Measurements from ENCODE around the gene KRT4. TPM values are rescaled to one million over a fixed set of nuclear protein-coding genes. Genes with fewer than 3 reads are reported as not detected.

KRT4 gene
- total and polyA plus RNA-seq, 2 experiments from 2014 or later = not detected

GRCh38 chr12:52765702-52766101 is 48.2 kb downstream of the KRT4 start:
- Mint-ChIP-seq H3K36me3 (ENCODE audit: low read depth) (peaks cover 5% of the 10 kb centered on the region), H3K4me3 (no peak overlapping the region), H3K27ac (no peak overlapping the region), H3K4me1 (no peaks in the 10 kb centered on the region), H3K9me3 (peaks cover 20% of the 10 kb centered on the region), H3K27me3 (ENCODE audit: insufficient read depth, low read depth, poor library complexity) (peaks cover 6% of the 10 kb centered on the region)
- Histone ChIP-seq H3K27ac (ENCODE audit: low read depth) (no peak overlapping the region), H3K4me3 (no peak overlapping the region), H3F3A (replicated peaks; ENCODE audit: low read depth) (no peaks in the 10 kb centered on the region), H2AFZ (no peak overlapping the region), H3K9me2 (ENCODE audit: insufficient read depth) (0 out of 2 replicates have a peak, but pooled peaks cover 6% of the 10 kb centered on the region), H3K36me3 (ENCODE audit: insufficient read depth) (no peaks in the 10 kb centered on the region; the same call in 1 of the 2 replicates), H3K27me3 (ENCODE audit: insufficient read depth) (no peaks in the 10 kb centered on the region), H3K4me1 (ENCODE audit: insufficient read depth) (no peaks in the 10 kb centered on the region), H3K79me2 (replicated peaks; ENCODE audit: insufficient read depth) (no peaks in the 10 kb centered on the region), H4K20me1 (replicated peaks; ENCODE audit: insufficient read depth) (no peaks in the 10 kb centered on the region), H3K4me2 (no peak overlapping the region)
- ATAC-seq (no peak), DNase-seq (ENCODE audit: low spot score) (no peak)
- TF ChIP-seq CREB1 (CRISPR knock-in tag; IDR thresholded peaks at IDR 0.05; ENCODE audit: low read depth) = no peak
- no peak for TF ChIP-seq NANOG (IDR thresholded peaks at IDR 0.05; ENCODE audit: borderline replicate concordance)
- no peak for TF ChIP-seq ETS1 (IDR thresholded peaks at IDR 0.05)
- TF ChIP-seq REST (IDR thresholded peaks at IDR 0.05; ENCODE audit: unreplicated experiment) = no peak
- no peak for TF ChIP-seq ZNF331 (CRISPR knock-in tag; IDR thresholded peaks at IDR 0.05; ENCODE audit: low read depth)
- TF ChIP-seq ZNF114 (CRISPR knock-in tag; IDR thresholded peaks at IDR 0.05) = no peak

GRCh38 chr12:52763991-52764390 is 49.9 kb downstream of the KRT4 start:
- no peaks in the 10 kb centered on the region for H3K9me2 ChIP-seq (ENCODE audit: insufficient read depth)
- no peak overlapping the region for H3K4me3 ChIP-seq
- no peak overlapping the region for H2AFZ ChIP-seq
- H3K4me2 ChIP-seq = no peak overlapping the region
- Mint-ChIP-seq H3K27ac (no peak overlapping the region), H3K9me3 (peaks cover 31% of the 10 kb centered on the region), H3K36me3 (ENCODE audit: low read depth) (peaks cover 5% of the 10 kb centered on the region), H3K27me3 (ENCODE audit: insufficient read depth, low read depth, poor library complexity) (peaks cover 9% of the 10 kb centered on the region), H3K4me3 (no peak overlapping the region), H3K4me1 (no peaks in the 10 kb centered on the region)
- H3K4me1 ChIP-seq (ENCODE audit: insufficient read depth) = no peaks in the 10 kb centered on the region
- ATAC-seq = no peak
- no peak for DNase-seq (ENCODE audit: low spot score)
- H3K27me3 ChIP-seq (ENCODE audit: insufficient read depth) = no peaks in the 10 kb centered on the region
- no peaks in the 10 kb centered on the region; the same call in 1 of the 2 replicates for H3K36me3 ChIP-seq (ENCODE audit: insufficient read depth)
- no peaks in the 10 kb centered on the region for H3F3A ChIP-seq (replicated peaks; ENCODE audit: low read depth)
- no peaks in the 10 kb centered on the region for H4K20me1 ChIP-seq (replicated peaks; ENCODE audit: insufficient read depth)
- H3K79me2 ChIP-seq (replicated peaks; ENCODE audit: insufficient read depth) = no peaks in the 10 kb centered on the region
- H3K27ac ChIP-seq (ENCODE audit: low read depth) = no peak overlapping the region
- TF ChIP-seq ZNF114 (CRISPR knock-in tag; IDR thresholded peaks at IDR 0.05) (no peak), STAT1 (IDR thresholded peaks at IDR 0.05; ENCODE audit: unreplicated experiment) (no peak), CREB1 (CRISPR knock-in tag; IDR thresholded peaks at IDR 0.05; ENCODE audit: low read depth) (no peak), JUNB (IDR thresholded peaks at IDR 0.05; ENCODE audit: unreplicated experiment) (no peak), ZNF331 (CRISPR knock-in tag; IDR thresholded peaks at IDR 0.05; ENCODE audit: low read depth) (no peak), EZH2 (IDR thresholded peaks at IDR 0.05; ENCODE audit: low read depth, unreplicated experiment) (no peak), NANOG (IDR thresholded peaks at IDR 0.05; ENCODE audit: borderline replicate concordance) (no peak), CTCF (conservative IDR thresholded peaks at IDR 0.05; ENCODE audit: low read depth in 2 of 2) (no peak), ETS1 (IDR thresholded peaks at IDR 0.05) (no peak), REST (IDR thresholded peaks at IDR 0.05; ENCODE audit: unreplicated experiment) (no peak)
